GM19239 (cell line): ENCODE results near the gene FGB.

ENCODE experiments used
- DNase-seq: peaks from one replicate; pipeline ENCODE4 v3.0.0; 2011; ENCODE audit warnings: low spot score; ENCODE audit not compliant: insufficient read length
- FAIRE-seq: peaks from 2 replicates; lab custom pipeline; 2011; peaks lifted over from hg19 to GRCh38; lab: Jason Lieb, UNC

FGB gene

DNA sequence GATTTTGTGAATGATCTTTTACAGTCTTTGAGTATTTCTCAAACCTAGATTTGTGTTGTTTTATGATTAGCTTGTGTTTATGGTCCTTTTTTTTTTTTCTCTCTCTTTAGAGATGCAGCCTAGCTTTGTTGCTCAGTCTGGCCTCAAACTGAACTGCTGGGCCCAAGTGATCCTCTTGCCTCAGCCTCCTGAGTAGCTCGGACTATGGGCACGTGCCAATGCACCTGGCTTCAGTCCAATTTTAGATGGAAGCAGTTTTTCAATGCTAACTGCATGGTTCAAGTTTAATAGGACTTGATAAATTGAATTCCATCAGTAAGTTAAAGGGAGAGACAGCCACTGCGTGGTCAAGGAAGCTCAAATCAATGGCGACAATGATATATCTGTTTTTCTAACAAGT, 53.5 kb downstream of the FGB start:
- FAIRE-seq (peak; percentile 70), DNase-seq (no peak)

DNA sequence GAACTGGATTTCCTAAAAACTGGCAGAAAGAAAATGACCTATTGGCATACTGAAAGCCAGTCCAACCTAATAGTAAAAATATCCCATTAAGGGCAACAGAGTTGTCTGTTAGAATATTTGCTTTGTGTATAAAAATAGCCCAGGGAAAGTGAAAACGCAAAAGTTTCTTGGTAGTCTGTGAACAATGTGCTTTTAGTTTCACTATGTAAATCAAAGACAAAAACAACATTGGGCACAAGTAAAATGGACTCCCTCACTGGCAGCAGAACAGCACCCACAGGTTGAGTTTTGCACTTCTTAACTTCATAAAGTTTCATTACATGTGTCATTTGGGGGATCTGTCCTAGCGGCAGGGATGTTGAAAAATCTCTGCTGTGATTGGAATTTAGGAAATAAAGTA, 53.9 kb downstream of the FGB start:
- FAIRE-seq (peak; percentile 91), DNase-seq (peak; percentile 24)

DNA sequence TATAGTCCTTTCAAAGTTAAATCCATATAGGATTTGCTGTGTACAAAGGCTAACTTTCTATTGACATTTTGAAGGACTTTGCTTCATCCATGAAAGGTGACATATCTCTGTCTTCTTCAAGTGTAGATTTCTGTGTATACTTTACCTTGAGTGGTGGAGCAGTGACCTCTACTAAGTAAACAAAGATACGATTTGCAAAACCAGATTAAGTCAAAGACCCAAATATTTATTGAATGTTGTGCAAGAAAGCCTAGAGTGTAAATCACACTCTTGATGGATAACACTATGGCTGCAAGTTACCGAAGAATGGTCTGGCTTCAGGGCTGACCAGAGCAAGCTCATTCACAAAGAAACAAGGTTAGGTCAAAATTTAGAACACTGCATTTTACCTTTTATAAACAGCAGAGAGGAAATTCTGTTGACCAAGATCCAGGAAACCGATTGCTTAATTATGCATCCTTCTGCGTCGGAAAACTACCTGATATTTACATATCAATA, 55.1 kb downstream of the FGB start:
- FAIRE-seq, result no peak
- DNase-seq, result no peak

DNA sequence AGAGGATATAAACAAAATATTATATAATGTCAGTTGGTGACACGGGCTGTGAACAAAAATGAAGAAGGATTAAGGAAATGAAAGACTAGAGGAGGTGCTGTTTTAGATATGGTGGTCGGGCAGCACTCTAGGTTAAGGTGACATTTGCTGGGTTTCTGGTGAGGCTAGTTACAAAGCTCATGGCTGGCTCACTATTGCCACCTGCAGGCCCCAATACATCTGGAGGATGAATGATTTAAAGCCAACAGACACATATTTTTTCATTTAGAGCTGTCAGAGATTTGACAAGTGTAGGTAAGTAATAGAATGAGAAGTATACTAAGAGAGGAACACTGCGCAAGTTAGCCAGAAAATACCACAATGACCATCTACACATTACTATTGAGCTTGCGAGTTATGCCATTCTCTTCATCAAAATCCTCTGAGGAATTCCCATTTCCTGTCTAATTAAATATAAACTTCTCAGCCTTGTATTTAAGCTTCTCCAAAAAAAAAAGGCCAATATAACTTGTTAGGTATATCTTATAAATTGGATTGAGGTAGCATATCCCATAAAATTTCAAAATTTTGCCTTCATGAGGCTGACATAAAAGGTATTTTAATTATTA, 56.0 kb downstream of the FGB start:
- DNase-seq (peak; percentile 22), FAIRE-seq (peak; percentile 91)

DNA sequence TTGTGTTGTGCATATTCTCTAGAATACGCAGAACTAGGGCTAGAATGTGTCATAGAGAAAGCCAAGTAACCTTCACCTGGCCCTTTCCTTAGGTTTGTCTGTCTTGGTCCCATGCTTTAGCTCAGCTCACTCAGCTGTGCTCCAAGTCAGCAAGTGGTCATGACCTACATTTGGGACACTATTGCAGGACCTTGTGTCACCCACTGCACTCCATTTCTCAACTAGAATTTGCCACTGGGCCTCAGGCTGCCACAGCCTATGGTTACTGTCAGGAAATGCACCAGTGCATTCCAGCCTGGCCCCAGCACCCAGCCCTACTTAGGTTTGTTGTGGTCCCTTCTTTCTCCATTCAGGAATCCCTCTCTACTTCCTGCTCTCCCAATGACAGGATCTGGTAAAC, 57.3 kb downstream of the FGB start:
- FAIRE-seq (no peak), DNase-seq (no peak)
